ENCODE data around the gene CFAP299. TPM values are rescaled to one million over a fixed set of nuclear protein-coding genes. Genes with fewer than 3 reads are reported as not detected.

The CFAP299 gene
- total and polyA plus RNA-seq, 9 of the 15 experiments (the other 6 are each of a cell fraction or from before 2014, with no cell fraction given), result 0.09 to 3.0 (median 0.76) TPM

GRCh38 chr4:80956421-80956820 is 620.9 kb downstream of the CFAP299 start (continued):
- TF ChIP-seq TSHZ1 (CRISPR knock-in tag; IDR thresholded peaks at IDR 0.05) (no peak), ZNF217 (CRISPR knock-in tag; IDR thresholded peaks at IDR 0.05) (no peak), XRCC5 (IDR thresholded peaks at IDR 0.05; ENCODE audit: low read depth, low read length) (no peak), ZNF785 (CRISPR knock-in tag; IDR thresholded peaks at IDR 0.05) (no peak), ZNF347 (CRISPR knock-in tag; IDR thresholded peaks at IDR 0.05; ENCODE audit: low read depth) (no peak)
- TF ChIP-seq, protein P1, sequence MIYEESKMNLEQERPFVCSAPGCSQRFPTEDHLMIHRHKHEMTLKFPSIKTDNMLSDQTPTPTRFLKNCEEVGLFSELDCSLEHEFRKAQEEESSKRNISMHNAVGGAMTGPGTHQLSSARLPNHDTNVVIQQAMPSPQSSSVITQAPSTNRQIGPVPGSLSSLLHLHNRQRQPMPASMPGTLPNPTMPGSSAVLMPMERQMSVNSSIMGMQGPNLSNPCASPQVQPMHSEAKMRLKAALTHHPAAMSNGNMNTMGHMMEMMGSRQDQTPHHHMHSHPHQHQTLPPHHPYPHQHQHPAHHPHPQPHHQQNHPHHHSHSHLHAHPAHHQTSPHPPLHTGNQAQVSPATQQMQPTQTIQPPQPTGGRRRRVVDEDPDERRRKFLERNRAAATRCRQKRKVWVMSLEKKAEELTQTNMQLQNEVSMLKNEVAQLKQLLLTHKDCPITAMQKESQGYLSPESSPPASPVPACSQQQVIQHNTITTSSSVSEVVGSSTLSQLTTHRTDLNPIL (CRISPR knock-in tag; IDR thresholded peaks at IDR 0.05), result no peak

DNA sequence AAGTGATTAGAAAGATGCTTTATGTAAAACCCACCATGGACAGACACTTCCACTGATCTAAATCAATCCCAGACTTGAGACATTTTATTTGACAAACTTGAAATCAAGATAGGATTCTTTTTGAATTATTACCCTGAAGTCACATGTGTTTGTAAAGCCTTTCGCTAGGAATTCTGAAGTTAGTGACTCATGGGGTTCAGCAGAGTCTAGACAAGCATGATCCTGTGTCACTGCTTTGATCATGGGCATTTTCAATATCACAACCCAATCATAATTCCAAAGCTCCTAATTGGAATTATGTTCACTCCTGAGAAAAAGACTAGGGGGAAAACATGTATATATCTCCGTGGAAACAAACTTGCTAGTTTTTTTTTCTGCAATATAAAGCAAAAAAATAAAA is 627.5 kb downstream of the CFAP299 start:
- no peak for ATAC-seq
- CTCF ChIA-PET (ENCODE audit: low intra/inter-chr PET ratio), result no interaction called here

More for the DNA sequence above, 627.5 kb downstream of the CFAP299 start:
- POLR2A ChIA-PET, result no interaction called here
- Histone ChIP-seq H3K4me3 (no peak overlapping the region), H3K9me3 (replicated peaks; ENCODE audit: control insufficient read depth, insufficient read depth, low read depth, low read length) (no peaks in the 10 kb centered on the region), H3K36me3 (ENCODE audit: control insufficient read depth, insufficient read depth, low read length) (no peaks in the 10 kb centered on the region), H4K20me1 (replicated peaks; ENCODE audit: control insufficient read depth, insufficient read depth, low read length) (no peaks in the 10 kb centered on the region), H3K27ac (ENCODE audit: extremely low read depth, low read depth, low read length) (no peak overlapping the region), H2AFZ (ENCODE audit: low read depth, low read length) (no peak overlapping the region), H3K4me2 (ENCODE audit: insufficient read depth, low read length) (no peak overlapping the region), H3K9me1 (ENCODE audit: control insufficient read depth, insufficient read depth, low read length) (no peaks in the 10 kb centered on the region), H3K79me2 (ENCODE audit: control insufficient read depth, insufficient read depth, low read length) (no peaks in the 10 kb centered on the region), H3K4me1 (replicated peaks in 1 of 2; ENCODE audit: control insufficient read depth in 2 of 2, insufficient read depth in 2 of 2, low read length in 2 of 2) (no peaks in the 10 kb centered on the region), H3K27me3 (ENCODE audit: control insufficient read depth in 2 of 2, insufficient read depth in 2 of 2, low read length in 2 of 2) (no peaks in the 10 kb centered on the region), H3K9ac (ENCODE audit: insufficient read depth in 1 of 2, low read depth in 2 of 2, low read length in 2 of 2) (no peak overlapping the region)
- no peak for FAIRE-seq
- 0% methylated on average over 2 of the region's 2 CpGs for WGBS (ENCODE audit: insufficient coverage, low coverage, missing lambda C conversion rate)
- TF ChIP-seq TSHZ1 (CRISPR knock-in tag; IDR thresholded peaks at IDR 0.05) (no peak), CREB3 (tag; conservative IDR thresholded peaks at IDR 0.05; ENCODE audit: low read depth) (no peak), RHOXF2B (CRISPR knock-in tag; conservative IDR thresholded peaks at IDR 0.05) (no peak), ZNF174 (CRISPR knock-in tag; IDR thresholded peaks at IDR 0.05) (no peak), STAT5B (CRISPR knock-in tag; IDR thresholded peaks at IDR 0.05) (no peak)
- intact Hi-C loops (cut with micrococcal nuclease) (no loop called here), in situ Hi-C loops (cut with MboI) (no loop called here)
- DNase-seq (ENCODE audit: extremely low read depth in 1 of 4, low spot score in 3 of 4), result no peak
- BruUV-seq (replicated peaks), result no TSS peak

Measured in K562 (cell line).